NCI-H2196 (cell line): Measurements from ENCODE around the gene RTN4.
"Not testable (repeated sequence)": the region's sequence is repeated elsewhere in the genome, so short reads cannot be mapped to it uniquely, and the experiment has no call there.

Experiments used
- DNase-seq: peaks from one replicate; lab custom pipeline; 2025; ENCODE audit not compliant: unreplicated experiment; lab: John Stamatoyannopoulos, UW

Gene RTN4

DNA sequence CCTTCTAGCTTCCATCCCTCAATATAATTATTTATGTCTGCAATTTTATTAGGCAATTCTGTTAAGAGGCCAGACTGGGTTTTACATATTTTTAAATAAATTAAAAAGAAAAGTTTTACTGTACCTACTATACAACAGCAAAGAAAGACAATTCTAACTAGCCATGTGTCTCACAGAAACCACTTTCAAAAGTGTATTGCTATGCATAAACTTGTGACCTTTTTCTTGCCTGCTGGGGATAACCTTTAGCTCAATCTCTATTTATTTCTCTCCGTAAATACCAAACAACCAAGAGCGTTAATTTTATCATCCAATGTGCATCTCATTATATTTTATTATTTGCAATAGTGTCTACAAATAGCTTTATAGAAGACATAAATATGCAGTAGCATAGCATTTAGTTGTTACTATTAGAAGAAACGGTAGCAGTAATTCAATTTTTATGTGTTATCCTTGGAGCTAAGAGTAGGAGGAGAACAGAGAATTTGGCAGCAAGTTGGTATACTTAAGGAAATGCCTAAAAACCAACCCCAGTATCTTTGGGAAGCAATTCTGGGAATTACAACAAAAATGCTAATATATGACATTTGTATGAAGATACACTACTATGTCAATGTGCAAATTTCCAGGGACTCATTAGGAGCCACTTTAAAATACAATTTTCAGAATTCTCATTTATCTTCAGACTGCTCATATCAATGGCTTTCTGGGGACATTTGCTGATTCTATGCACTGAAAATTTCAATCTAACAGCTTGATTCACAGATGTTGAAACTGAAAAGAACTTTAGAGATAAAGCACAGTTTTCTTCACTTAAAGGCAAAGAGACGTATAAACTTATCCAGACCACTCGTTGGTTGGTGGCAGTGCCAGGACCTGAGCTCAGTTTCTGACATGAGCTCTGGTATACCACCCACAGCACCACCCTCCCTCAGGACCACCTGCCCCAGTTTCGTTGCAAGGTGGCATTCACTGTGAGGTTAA, 23.0 kb upstream of the RTN4 start:
- DNase-seq = no peak

DNA sequence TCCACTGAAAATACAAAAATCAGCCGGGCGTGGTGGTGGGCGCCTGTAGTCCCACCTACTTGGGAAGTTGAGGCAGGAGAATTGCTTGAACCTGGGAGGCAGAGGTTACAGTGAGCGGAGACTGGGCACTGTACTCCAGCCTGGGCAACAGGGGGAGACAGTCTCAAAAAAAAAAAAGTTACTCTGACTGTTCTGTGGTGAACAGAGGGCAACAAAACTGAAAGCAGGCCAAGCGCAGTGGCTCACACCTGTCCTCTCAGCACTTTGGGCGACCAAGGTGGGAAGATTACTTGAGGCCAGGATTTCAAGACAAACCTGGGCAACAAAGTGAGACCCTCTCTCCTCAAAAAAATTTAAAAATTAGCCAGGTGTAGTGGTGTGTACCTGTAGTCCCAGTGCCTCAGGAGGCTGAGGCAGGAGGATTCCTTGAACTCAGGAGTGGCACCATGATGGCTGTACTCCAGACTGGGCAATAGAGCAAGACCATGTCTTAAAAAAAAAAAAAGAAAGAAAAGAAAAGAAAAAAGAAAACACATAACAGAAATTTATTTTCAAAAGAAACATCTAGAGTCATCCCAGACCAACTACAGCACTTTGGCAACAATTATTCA, 13.6 kb upstream of the RTN4 start:
- no peak for DNase-seq

DNA sequence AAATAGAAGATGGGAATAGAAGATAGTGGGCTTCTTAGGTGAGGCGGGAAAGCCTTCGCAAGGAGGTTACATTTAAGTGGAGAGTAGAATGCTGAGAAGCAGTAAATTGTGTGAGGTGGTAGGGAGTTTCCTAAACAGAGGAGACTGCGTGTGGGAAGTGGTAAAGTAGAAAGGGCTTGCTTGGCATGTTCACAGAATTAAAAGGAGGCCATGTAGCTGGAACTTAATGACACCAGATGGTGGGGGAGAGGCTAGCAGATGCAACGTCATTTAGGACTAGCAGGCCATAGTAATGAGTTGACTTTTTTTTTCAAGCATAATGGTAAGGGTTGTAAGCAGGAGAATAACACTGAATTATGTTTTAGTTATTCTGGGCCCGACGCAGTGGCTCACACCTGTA, 13.0 kb upstream of the RTN4 start:
- DNase-seq = no peak

DNA sequence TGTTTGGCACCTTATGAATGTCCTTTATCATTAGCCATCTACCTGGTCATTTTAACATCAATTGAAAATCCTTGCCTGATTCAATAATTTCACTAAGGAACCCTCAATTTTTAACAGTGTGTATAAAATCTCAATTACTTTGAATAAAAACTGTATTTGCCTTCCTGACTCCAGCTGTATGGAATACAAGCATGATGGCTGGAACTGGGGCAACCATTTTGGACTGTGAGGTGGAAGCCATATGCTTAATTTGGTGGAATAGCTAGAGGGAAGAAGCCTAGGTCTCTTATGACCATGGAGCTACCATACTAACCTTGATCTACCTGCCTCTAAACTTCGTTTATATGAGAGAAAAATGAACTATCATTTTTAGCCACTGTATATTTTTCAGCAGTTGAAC, 12.5 kb upstream of the RTN4 start:
- no peak for DNase-seq

DNA sequence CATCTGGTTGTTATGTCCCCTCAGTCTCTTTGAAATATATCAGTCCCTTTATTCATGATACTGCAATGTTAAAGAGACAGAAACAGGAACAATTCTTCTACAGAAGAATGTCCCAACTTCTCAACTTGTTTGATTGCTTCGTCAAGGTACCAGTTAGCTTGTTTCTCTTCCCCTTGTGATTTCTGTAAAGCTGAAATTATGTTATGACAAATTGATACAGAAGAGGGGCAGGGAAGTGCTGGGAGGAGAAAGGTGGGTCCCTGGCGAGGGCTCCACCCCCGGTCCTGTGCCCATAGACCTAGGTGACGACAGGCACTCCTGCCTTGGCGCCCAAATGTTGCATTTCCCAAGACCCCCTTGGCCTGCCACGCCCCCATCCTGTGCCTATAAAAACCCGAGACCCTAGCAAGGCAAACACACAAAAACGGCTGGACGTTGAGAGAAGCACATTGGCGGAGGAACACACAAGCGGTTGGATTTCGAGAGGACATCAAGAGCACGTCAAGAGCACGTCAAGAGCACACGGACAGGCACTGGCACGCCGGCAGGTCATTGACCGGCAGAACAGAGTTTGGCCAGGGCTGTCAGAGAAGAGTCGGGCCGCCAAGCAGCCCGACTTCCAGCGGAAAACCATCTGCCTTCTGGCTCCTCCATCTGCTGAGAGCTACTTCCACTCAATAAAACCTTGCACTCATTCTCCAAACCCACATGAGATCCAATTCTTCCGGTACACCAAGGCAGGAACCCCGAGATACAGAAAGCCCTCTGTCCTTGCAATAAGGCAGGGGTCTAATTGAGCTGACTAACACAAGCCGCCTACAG, 11.5 kb upstream of the RTN4 start:
- no peak for DNase-seq

DNA sequence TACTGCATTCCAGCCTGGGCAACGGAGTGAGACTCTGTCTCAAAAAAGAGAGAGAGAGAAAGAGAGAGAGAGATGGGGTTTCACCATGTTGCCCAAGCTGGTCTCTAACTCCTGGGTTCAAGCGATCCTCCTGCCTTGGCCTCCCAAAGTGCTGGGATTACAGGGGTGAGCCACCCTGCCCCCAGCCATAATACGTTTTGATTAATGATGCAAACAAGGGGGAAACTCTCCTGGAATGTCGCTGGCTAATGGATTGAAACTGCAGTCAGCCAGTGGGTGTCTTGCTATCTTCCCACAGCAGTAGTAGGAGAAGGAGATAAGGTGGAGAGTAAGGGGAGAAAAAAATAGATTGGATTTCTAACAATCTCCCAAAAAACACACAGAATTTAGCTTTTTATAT, 9.5 kb upstream of the RTN4 start:
- no peak for DNase-seq

DNA sequence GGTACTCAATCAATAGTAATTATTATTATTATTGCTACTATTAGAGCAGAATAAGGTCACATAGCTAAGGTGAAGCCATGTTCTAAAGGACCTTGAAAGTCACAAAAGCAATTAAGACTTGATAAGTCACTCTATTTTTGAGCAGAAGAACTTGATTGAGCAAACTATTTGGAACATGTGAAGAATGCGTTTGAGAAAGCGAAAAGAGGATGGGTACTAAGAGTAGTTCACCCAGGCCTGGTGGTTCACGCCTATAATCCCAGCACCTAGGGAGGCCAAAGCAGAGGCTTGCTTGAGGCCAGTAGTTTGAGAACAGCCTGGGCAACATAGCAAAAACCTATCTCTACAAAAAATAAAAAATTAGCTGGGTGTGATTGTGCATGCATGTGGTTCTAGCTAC, 7.2 kb upstream of the RTN4 start:
- DNase-seq = no peak

DNA sequence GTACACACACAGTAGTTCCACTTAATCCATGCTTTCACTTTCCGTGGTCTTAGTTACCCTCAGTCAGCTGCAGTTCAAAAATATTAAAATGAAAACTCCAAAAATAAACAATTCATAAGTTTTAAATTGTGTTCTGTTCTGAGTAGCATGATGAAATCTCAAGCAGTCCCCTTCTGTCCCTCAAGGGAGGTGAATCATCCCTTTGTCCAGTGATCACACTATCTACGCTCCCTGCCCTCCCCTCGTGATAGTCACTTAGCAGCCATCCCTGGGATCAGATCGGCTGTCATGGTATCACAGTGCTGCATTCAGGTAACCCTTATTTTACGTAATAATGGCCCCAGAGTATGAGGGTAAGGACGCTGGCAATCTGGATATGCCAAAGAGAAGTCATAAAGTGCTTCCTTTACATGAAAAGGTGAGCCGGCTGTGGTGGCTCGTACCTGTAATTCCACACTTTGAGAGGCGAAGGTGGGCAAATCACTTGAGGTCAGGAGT, 5.8 kb upstream of the RTN4 start:
- DNase-seq = no peak

DNA sequence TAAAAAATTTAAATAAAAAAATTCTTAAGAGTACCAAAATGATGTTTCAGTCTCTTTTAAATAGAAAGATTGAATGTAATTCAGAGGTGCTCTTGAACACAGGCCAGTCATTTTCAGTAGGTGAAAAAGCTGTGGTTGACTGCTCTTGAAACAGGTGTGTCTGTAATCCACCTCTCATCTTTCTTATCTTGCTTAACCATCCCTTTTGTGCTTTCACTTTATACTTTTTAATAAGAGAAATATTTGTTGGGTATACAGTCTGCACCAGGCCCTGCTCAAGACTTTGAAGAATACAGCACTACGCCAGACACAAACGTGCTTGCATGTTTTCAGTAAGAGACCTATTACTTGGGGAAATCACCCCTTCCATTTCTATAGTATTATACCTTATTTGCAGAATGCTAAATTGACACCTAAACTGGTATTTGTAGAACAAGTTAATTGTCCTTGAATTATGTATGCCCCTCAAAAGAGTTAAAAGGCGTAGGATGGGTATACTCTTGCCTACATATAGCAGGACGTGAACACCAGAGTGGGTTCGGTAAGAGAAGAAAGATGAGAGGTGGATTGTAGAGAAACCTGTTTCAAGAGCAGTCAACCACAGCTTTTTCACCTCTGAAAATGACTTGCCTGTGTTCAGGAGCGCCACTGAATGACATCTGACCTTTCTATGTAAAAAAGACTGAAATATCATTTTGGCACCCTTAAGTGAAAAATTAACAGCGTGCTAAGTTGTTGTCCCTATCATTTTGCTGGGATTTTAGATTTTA, 4.0 kb upstream of the RTN4 start:
- no peak for DNase-seq

DNA sequence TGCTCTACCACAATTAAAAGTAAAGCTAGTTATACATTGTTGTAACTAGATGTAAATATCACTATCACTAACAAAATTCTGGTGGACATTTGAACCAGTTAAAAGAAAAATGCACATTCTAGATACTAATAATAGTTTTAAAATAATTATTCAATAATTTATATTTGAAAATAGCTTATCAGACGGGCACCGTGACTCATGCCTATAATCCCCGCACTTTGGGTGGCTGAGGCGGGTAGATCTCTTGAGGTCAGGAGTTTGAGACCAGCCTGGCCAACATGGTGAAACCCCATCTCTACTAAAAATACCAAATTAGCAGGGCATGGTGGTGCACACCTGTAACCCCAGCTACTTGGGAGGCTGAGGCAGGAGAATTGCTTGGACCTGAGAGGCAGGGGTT, 3.0 kb upstream of the RTN4 start:
- DNase-seq = not testable (repeated sequence)

DNA sequence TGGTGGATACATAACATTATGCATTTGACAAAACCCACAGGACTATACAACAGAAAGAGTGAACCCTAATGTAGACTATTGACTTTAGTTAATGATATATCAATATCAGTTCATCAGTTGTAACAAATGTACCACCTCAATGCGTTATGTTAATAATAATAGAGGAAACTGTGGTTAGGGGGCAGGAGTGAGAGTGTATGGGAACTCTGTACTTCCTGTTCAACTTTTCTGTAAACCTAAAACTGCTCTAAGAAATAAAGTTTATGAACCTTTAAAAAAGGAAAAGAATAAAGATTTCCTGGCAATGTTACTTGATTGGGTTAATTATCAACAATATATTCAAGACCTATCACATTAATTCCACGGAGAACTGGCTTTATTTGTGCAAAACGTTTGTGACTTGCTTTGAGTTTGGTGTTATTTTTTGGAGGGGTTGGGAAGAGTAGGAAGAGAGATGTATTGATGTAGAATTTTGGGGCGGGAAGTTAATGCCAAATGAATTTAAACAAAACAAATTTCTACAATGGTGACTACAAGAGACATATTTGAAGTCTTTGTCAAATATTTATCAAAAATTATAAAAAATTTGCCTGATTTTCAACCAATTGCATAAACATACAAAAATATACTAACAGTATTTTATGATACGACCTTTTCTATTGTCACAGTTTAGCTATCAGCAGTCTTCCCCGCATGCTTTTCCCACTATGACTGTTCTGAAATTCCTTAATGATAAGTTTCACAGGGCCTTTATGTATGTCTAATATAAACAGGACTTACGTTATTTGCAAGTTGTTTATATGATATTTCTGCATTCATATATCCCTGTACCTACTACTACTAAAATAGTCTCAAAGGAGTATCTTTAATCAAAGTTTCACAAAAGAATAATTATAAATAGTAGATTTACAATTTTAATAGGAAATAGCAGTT, 2.1 kb upstream of the RTN4 start:
- no peak for DNase-seq

DNA sequence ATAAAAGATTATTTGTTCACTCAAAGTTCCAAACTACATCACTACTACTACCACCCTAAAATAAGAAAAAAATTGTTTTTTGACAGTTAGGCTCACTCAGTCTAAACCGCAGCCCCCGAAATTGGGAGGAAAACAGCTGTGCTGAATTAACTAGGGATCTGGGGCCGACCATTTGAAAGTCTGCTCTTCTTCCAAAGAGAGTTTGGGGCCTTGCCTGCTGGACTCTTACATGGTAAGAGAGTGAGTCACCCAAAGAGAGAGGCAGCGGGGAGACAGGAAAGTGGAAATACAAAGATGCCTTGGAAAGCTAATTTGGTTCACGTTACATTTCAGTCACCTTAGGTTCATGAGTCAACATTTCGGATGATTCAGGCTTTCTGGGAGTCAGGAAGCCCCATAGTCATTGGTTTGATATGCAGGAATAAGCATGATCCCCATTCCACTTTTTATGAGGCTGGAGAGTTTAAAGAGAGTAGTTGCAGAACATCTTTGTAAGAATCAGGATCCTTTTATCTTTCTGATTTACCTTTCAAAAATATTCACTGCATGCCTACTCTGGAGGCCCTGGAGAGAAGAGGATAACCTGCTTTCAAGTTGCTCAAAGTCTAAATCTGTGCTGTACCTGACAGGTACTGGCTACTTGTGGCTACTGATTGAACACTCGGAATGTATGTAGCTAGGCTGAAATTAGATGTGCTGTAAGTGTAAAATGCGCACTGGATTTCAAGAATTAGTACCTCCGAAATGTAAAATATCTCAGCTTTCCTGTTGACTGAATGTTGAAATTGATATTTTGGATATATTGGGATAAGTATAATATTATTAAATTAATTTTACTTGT, 995 bp upstream of the RTN4 start:
- peak; percentile 18 for DNase-seq

DNA sequence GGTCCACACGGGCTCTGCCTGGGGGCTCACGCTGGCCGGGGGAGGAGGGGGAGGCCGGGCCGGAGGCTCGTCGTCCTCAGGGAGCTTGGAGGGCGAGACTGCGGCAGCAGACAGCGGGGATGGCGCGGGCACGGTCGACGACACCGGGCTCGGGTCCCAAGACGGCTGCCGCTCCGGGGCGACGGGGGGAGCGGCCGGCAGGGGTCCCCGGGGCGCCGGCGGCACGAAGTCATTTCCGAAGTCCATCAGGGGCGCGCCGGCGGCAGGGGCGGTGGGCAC, 491 bp downstream of the RTN4 start:
- DNase-seq = no peak

DNA sequence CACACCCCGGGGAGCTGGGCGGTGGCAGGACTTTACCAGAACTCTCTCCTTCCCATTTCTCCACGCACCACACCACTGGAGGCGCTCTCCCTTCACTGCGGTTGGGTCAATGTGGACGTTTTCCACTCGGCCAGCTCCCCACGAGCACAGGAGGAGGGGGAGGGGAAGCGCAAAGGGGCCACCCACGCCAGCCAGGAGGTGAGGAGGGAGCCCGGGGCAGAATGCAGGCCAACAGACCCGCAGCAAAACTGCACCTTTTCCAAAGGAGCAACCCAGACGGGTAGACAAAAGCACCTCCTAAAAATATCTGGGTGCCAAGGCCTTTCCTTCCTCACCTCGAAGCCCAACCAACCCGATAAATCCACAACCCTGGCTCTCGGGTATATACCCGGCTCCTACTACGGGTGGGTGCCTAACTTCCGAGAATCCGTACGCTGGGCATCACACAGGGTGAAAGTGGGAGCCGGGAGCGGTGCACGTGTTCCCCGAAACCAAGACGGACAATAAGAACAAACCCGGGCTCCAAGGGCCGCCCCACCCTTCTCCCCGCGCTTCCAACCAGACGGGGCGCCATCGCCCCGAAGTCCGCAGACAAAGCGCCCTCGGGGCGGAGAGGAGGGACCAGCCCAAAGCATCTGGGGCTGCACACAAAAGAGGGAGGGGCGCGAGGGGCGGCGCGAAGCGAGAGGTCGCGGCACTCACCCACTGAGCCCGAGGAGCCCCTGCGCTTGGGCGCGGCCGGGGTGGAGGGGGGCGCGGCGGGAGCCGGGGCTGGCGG, 1.0 kb downstream of the RTN4 start:
- peak; percentile 5 for DNase-seq

DNA sequence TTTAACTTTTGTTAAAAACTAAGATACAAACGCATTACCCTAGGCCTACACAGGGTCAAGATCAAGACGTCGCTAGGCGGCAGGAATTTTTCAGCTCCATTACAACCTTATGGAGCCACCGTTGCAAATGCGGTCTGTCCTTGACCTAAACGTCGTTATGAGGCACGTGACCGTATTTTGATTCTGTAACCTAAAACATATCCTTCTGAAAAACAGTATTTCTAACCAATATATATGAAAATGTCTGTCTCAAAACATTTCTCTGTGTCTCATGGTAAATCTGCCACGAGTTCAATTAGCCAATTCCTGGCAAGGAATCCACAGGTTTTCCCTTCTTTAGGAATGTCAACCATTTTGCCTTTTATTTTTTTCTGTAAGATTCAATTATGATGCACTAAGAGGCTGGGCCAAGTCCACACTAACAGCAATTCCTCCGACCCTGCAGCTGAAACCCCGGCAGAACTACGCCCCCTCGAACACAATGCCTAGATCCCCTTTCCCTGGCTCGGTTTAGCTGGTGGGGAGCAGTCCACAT, 1.7 kb downstream of the RTN4 start:
- peak; percentile 3 for DNase-seq

DNA sequence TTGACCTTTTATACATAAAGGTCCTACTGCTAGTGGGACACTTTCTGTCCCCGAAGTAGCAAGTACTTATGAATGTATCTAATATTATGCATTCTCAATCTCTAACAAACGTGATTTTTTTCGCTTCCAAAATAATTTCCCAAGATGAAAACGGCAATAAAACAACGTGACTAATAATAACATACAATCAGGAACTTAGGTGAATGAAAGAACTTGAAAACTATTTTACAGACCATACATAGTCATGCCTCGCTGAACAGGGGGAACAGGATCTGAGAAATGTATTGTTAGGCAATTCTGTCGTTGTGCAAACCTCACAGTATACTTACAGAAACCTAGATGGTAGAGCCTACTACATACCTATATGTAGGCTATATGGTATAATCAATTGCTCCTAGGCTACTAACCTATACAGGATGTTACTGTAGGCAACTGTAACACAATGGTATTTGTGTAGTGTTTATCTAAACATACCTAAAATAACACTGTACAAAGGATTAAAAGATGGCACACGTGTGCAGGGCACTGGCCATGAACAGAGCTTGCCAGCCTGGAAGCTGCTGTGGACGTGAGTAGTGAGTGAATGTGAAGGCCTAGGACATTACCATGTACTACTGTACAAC, 2.5 kb downstream of the RTN4 start:
- no peak for DNase-seq

DNA sequence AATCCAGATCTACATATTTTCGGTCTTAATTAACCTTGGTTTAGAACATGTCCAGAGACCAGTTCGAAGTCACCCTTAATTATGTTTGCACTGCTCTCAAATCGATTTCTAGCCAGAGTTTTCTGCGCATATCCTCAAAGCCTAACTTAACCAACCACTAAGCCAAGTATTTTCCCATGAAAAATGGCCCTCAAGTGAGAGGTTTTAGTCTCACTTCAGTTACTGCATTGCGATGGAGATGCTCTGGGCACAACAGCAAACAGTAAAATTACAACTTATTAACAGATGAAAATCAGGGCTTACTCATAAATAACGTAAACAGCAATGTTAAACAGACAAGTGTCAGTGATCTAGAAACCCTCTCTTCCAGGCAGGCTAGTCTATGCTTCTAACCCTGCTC, 4.5 kb downstream of the RTN4 start:
- no peak for DNase-seq

DNA sequence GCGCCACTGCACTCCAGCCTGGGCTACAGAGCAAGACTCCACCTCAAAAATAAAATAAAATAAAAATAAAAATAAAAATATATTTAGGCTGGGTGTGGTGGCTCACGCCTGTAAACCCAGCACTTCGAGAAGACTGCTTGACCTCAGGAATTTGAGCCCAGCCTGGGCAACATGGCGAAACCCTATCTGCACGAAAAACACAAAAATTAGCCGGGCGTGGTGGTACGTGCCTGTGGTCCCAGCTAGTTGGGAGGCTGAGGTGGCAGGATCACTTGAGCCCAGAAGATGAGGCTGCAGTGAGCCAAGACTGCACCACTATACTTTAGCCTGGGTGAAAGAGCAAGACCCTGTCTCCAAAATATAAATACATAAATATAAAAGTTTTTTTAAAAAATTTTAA, 6.4 kb downstream of the RTN4 start:
- DNase-seq = no peak
